DND-41 (cell line): ENCODE measurements around the gene OBP2B.
"Not testable (repeated sequence)": the region's sequence is repeated elsewhere in the genome, so short reads cannot be mapped to it uniquely, and the experiment has no call there.

Experiments
- CTCF ChIP-seq: IDR thresholded peaks from 2 replicates; pipeline ENCODE4 v1.5.1; 2012; ENCODE audit warnings: borderline replicate concordance, low read length, moderate library complexity, mild to moderate bottlenecking; ENCODE audit not compliant: poor library complexity, severe bottlenecking; ENCODE audit errors: extremely low read depth
- EZH2 ChIP-seq: IDR thresholded peaks from 3 replicates; pipeline ENCODE4 v1.6.1; 2012; ENCODE audit warnings: borderline replicate concordance, low read depth, mild to moderate bottlenecking, moderate library complexity, low read length, inconsistent platforms; ENCODE audit not compliant: severe bottlenecking

DNA sequence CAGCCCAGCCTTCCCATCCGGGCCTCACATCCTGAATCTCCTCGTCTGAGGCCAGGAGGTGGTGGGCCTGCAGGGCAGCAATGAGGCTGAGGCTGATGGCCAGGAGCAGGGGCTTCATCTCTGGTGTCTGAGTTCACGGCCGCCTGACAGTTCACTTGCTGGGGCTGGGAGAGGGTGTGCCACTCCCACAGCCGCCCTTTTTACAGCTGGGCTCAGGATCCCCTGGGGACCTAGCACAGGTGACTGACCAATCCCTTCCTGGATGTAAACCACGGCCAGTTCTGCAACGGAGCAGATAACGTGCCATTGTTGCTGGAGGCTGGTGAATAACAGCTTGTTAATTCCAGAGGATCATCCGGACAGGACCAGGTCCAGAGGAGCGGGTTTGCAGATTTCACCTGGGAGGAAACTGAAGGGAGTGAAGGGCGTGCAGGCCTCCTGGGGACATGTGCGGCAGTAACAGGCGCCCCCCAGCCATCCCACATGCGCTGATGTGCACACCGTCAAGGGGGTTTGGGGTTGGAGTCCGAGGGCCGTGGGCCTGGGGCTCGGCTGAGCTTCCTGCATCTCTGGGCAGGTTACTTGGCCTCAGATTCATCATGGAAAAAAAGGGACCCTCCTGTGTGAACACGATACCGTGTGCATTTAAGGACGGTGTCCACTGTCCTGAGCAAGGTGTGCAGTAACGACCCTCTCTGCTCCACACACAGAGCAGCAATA lies 19.6 kb upstream of the OBP2B start:
- TF ChIP-seq CTCF, EZH2: not testable (repeated sequence)
